NT2/D1 (cell line): Measurements from ENCODE around the gene ANXA4.

ENCODE experiments used
- YY1 ChIP-seq: IDR thresholded peaks from 2 replicates; pipeline ENCODE4 v1.6.1; 2011; ENCODE audit not compliant: insufficient read length, insufficient read depth
- ZNF274 ChIP-seq: IDR thresholded peaks from 2 replicates; pipeline ENCODE4 v1.6.1; 2011; ENCODE audit warnings: mild to moderate bottlenecking, low read depth, low read length

GRCh38 chr2:69777786-69778105 is 35.8 kb downstream of the ANXA4 start:
- TF ChIP-seq YY1, result no peak
- no peak for TF ChIP-seq ZNF274
